Testis (tissue), 3 donors: ENCODE measurements around the gene FGF11. TPM values are rescaled to one million over a fixed set of nuclear protein-coding genes. Genes with fewer than 3 reads are reported as not detected.
"Not testable (repeated sequence)": the region's sequence is repeated elsewhere in the genome, so short reads cannot be mapped to it uniquely, and the experiment has no call there.

Experiments
- DNase-seq: peaks from one replicate; pipeline ENCODE4 v3.0.0-alpha.2; 2019
- H3K27ac ChIP-seq, 2 donors: fragments of 200-600 bp; sonication (generic); one replicate each; pipeline ENCODE4 v1.5.1; 2019
- H3K27me3 ChIP-seq: fragments of 200-600 bp; sonication (generic); one replicate; pipeline ENCODE4 v1.5.1; 2019
- H3K36me3 ChIP-seq: fragments of 200-600 bp; sonication (generic); one replicate; pipeline ENCODE4 v1.5.1; 2017; ENCODE audit warnings: low read depth; ENCODE audit errors: missing control alignments
- H3K4me1 ChIP-seq: fragments of 200-600 bp; sonication (generic); one replicate; pipeline ENCODE4 v1.5.1; 2019
- H3K4me3 ChIP-seq, 2 donors: fragments of 200-600 bp; sonication (generic); one replicate each; pipeline ENCODE4 v1.5.1; 2017 to 2019
- H3K9me3 ChIP-seq: fragments of 200-600 bp; sonication (generic); one replicate; pipeline ENCODE4 v1.5.1; 2017
- POLR2A ChIP-seq: fragments of 450-650 bp; IDR thresholded peaks from one replicate; pipeline ENCODE4 v1.6.1; 2017; ENCODE audit warnings: antibody characterized with exemption, mild to moderate bottlenecking, moderate library complexity
- WGBS, 2 donors: methylation state at CpG; one replicate each; pipeline ENCODE4 v1.1.5; 2018; 5-methylcytosine and 5-hydroxymethylcytosine counted together
- intact Hi-C: fragments of 100-400 bp; cut with DNase I; formaldehyde crosslinking; loops from one replicate; pipeline ENCODE4 v1.15.1; 2023; ENCODE audit warnings: low total_unique reads
- polyA plus RNA-seq: library from polyadenylated mRNA; stranded (reverse); fragments of 350-450 nt; fragmentation: Illumina TruSeq; extraction: RNeasy Lipid Tissue Mini Kit (QIAGEN cat#74804); gene quantifications from one replicate; pipeline ENCODE4 v1.2.3, GENCODE V29; 2014; ENCODE audit warnings: low read depth, low replicate concordance; ENCODE audit not compliant: insufficient read depth
- total RNA-seq, 2 donors: library from RNA; depleted of rRNA; stranded (reverse); fragments of >200 nt; gene quantifications; one replicate each; pipeline ENCODE4 v1.2.3, GENCODE V29; 2016
- TF ChIP-seq, protein P1 (sequence below), 3 experiments: fragments of 450-650 bp in 2 of 3; fragments of 200-600 bp in 1 of 3; sonication (generic) in 1 of 3; IDR thresholded peaks; one replicate each; pipeline ENCODE4 v1.5.1; 2016 to 2019; ENCODE audit warnings: antibody characterized with exemption in 3 of 3, mild to moderate bottlenecking in 2 of 3, moderate library complexity in 1 of 3

FGF11 gene
- total and polyA plus RNA-seq, 3 donors from 2014 or later: 3.2 to 4.6 (median 4.2) TPM

DNA sequence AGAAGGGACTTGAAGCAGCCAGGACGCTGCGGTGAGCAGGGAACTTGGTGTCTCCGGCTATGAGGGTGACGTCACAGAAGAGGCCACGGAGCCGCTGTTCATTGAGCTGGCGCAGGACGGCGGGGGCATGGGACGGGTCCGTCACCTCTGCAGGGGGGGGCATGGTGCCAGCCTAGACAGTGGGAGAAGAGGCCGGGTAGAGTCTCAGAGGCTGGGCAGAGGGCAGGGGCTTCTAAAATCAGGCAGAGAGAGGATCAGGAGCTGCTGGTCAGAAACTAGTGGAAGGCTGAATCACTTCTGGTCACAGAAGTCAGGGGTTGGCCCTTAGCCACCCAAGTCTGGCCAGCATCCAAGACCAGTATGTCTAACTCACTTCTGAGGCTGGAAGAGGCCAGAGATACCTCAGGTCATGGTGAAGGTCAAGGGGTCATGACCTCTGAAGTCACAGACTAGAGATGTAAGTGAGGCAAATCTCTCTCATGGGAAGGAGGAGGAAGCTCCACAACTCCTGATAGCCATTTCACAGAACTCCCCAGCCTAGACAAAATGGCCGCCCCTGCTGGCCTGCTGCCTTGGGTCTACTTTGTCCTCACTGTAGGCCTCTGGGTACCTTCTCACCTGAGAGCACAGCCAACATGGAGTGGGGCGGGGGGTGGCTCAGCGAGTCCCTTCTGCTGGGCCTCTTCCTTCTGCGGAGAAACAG lies 27.5 kb downstream of the FGF11 start:
- intact Hi-C loops: no loop called here

DNA sequence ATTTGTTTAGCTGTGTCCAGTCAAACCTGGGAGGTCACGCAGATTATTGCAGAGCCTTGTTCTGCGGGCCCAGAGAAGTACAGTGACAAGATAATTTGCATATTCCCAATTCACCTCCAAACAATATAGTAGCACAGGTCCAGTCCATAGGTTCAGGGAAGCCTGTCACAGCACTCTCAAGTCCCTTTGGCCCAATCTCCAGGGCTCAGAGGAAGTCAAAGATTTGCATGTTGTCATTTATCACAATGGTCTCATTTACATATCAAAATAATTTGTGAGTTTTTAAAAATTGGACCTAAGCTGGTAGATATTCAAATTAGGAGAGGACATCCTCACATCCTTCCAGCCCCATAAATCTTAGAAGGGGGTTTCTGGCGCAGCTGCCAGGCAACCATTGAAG lies 28.2 kb downstream of the FGF11 start:
- intact Hi-C loops: no loop called here
- no peak for TF ChIP-seq POLR2A
- TF ChIP-seq, protein P1, sequence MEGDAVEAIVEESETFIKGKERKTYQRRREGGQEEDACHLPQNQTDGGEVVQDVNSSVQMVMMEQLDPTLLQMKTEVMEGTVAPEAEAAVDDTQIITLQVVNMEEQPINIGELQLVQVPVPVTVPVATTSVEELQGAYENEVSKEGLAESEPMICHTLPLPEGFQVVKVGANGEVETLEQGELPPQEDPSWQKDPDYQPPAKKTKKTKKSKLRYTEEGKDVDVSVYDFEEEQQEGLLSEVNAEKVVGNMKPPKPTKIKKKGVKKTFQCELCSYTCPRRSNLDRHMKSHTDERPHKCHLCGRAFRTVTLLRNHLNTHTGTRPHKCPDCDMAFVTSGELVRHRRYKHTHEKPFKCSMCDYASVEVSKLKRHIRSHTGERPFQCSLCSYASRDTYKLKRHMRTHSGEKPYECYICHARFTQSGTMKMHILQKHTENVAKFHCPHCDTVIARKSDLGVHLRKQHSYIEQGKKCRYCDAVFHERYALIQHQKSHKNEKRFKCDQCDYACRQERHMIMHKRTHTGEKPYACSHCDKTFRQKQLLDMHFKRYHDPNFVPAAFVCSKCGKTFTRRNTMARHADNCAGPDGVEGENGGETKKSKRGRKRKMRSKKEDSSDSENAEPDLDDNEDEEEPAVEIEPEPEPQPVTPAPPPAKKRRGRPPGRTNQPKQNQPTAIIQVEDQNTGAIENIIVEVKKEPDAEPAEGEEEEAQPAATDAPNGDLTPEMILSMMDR (IDR thresholded peaks at IDR 0.05): no peak
- no peaks in the 10 kb centered on the region for H3K27me3 ChIP-seq
- no peak for DNase-seq
- no peaks in the 10 kb centered on the region for H3K36me3 ChIP-seq
- WGBS, 2 donors: 90 to 96% methylated on average over 3 of the region's 3 CpGs
- H3K27ac ChIP-seq: peak overlapping the region in 1 of 2 donors; percentile 80
- no peaks in the 10 kb centered on the region for H3K9me3 ChIP-seq
- peaks cover 16% of the 10 kb centered on the region for H3K4me1 ChIP-seq
- no peak overlapping the region for H3K4me3 ChIP-seq

More for the DNA sequence above, 27.5 kb downstream of the FGF11 start:
- 57 to 65% methylated on average over 15 to 16 of the region's 16 CpGs for WGBS, 2 donors
- TF ChIP-seq POLR2A: no peak
- TF ChIP-seq, protein P1 (IDR thresholded peaks at IDR 0.05): no peak
- H3K27me3 ChIP-seq: no peaks in the 10 kb centered on the region
- H3K27ac ChIP-seq: peak overlapping the region; percentile 31 to 80
- peak; percentile 80 for DNase-seq
- H3K36me3 ChIP-seq: no peaks in the 10 kb centered on the region
- no peaks in the 10 kb centered on the region for H3K9me3 ChIP-seq
- H3K4me3 ChIP-seq: no peak overlapping the region
- peaks cover 16% of the 10 kb centered on the region for H3K4me1 ChIP-seq

DNA sequence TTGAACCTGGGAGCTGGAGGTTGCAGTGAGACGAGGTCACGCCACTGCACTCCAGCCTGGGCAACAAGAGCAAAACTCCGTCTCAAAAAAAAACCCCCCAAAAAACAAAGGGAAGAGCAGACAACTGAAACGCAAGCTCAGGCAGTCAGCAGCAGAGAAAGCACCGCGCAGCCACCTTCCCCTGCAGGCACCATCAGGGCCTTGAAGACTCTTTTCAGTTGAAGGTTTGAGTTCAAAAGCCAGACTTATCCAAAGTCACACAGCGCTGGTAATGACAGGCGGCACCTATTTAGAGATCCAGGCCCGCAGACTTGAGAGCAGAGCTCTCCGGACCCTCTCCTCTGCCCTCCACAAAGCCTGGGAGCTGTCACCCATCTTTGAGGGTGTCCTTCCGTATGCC lies 29.0 kb downstream of the FGF11 start:
- 92 to 95% methylated on average over 11 of the region's 11 CpGs for WGBS, 2 donors
- TF ChIP-seq, protein P1 (IDR thresholded peaks at IDR 0.05): no peak
- TF ChIP-seq POLR2A: no peak
- intact Hi-C loops: no loop called here
- no peak for DNase-seq
- peaks cover 16% of the 10 kb centered on the region for H3K4me1 ChIP-seq
- H3K36me3 ChIP-seq: no peaks in the 10 kb centered on the region
- H3K9me3 ChIP-seq: no peaks in the 10 kb centered on the region
- H3K27me3 ChIP-seq: no peaks in the 10 kb centered on the region
- H3K4me3 ChIP-seq: no peak overlapping the region
- no peak overlapping the region for H3K27ac ChIP-seq

DNA sequence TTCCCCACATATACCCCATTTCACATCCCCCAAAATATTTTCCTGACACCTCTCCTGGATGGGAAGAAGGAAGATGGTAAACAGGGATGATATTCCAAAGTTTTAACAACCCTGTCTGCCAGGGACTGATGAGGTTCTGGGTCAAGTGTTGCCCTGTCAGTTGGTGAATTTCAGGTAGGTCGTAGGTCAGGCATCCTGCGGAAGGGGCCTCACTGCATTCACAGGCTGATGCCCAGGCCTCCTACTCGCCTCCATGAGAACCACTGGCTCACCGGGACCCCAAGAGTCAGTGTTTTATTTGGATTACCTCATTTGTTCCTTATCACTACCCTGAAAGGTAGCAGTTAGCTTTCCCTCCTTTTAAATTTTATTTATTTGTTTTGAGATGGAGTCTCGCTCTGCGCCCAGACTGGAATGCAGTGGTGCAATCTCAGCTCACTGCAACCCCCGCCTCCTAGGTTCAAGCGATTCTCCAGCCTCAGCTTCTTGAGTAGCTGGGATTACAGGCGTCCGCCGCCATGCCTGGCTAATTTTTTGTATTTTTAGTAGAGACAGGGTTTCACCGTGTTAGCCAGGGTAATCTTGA lies 29.6 kb downstream of the FGF11 start:
- Histone ChIP-seq H3K9me3 (no peaks in the 10 kb centered on the region), H3K27ac (no peak overlapping the region), H3K36me3 (no peaks in the 10 kb centered on the region), H3K4me1 (peaks cover 16% of the 10 kb centered on the region), H3K4me3 (no peak overlapping the region), H3K27me3 (no peaks in the 10 kb centered on the region)
- TF ChIP-seq, protein P1 (IDR thresholded peaks at IDR 0.05): no peak
- no peak for TF ChIP-seq POLR2A
- WGBS, 2 donors: 75 to 78% methylated on average over 12 of the region's 12 CpGs
- intact Hi-C loops: no loop called here
- no peak for DNase-seq

DNA sequence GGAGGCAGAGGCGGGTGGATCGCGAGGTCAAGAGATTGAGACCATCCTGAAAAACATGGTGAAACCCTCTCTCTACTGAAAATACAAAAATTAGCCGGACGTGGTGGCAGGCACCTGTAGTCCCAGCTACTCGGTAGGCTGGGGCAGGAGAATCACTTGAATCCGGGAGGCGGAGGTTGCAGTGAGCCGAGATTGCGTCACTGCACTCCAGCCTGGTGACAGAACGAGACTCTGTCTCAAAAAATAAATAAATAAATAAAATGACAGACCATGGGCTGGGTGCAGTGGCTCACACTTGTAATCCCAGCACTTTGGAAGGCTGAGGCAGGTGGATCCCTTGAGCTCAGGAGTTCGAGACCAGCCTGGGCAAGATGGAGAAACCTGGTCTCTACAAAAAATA lies 30.5 kb downstream of the FGF11 start:
- intact Hi-C loops, H3K36me3 ChIP-seq, H3K27me3 ChIP-seq, DNase-seq, H3K4me3 ChIP-seq, H3K9me3 ChIP-seq, H3K27ac ChIP-seq: not testable (repeated sequence)
- WGBS, 2 donors: 95 to 97% methylated on average over 12 of the region's 12 CpGs
- peaks cover 16% of the 10 kb centered on the region for H3K4me1 ChIP-seq

DNA sequence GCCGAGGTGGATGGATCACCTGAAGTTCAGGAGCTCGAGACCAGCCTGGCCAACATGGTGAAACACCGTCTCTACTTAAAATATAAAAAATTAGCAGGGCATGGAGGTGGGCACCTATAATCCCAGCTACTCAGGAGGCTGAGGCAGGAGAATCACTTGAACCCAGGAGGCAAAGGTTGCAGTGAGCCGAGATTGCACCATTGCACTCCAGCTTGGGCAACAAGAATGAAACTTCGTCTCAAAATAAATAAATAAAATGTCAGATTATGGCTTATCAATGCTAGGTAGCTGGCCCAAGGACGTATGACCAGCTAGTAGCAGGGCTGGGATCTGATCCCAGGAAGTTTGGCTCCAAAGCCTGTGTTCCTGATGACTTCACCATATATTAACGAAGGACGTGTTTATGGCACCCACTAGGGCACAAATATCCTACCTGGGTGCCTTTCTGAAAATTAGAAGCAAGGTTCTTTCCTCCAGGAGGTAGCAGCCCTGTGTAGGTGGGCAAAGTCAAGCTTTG lies 31.2 kb downstream of the FGF11 start:
- intact Hi-C loops, H3K9me3 ChIP-seq, H3K4me3 ChIP-seq, H3K36me3 ChIP-seq, H3K27ac ChIP-seq, H3K27me3 ChIP-seq, DNase-seq: not testable (repeated sequence)
- WGBS, 2 donors: 69% methylated on average over 8 of the region's 8 CpGs
- H3K4me1 ChIP-seq: peaks cover 16% of the 10 kb centered on the region
